ENCODE measurements around the gene NRF1. TPM values are rescaled to one million over a fixed set of nuclear protein-coding genes. Genes with fewer than 3 reads are reported as not detected.
"Not testable (repeated sequence)": the region's sequence is repeated elsewhere in the genome, so short reads cannot be mapped to it uniquely, and the experiment has no call there.

Gene NRF1
- total RNA-seq, 1 donor from 2014 or later: 19.0 TPM

DNA sequence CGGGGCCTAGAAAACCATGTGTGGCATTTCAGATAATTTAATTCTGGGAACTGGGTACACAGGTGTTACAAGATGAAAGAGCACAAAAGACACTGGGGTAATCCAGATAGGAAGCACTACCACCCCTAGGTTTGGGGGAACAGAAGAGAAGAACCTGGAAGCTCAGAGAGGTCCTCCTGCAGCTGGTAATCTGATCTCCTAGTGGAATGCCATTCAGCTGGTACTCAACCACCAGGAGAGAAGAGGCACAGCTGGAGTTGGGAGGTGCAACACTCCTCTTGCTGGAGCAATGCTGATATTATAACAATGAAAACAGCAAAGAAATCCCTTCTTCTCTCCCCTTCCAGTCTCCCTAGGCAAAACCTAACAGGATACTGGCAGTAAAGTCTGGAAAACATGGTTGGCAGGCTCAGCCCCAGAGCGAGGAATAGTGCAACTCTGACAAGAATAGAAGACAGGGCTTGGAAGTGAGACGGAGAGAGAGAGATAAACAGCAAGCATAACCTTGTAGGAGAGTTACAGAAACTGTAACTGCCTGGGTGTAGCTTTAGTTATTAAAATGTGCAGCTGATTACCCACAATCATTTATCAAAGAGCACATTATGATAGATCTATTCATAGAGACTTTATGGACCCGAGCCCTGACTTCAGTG, 35.0 kb downstream of the NRF1 start:
- no peak for DNase-seq (ENCODE audit: low spot score)

- DNase-seq (ENCODE audit: low spot score): no peak
Observed at GRCh38 chr7:129649128-129649690, 37.7 kb downstream of the NRF1 start.

DNA sequence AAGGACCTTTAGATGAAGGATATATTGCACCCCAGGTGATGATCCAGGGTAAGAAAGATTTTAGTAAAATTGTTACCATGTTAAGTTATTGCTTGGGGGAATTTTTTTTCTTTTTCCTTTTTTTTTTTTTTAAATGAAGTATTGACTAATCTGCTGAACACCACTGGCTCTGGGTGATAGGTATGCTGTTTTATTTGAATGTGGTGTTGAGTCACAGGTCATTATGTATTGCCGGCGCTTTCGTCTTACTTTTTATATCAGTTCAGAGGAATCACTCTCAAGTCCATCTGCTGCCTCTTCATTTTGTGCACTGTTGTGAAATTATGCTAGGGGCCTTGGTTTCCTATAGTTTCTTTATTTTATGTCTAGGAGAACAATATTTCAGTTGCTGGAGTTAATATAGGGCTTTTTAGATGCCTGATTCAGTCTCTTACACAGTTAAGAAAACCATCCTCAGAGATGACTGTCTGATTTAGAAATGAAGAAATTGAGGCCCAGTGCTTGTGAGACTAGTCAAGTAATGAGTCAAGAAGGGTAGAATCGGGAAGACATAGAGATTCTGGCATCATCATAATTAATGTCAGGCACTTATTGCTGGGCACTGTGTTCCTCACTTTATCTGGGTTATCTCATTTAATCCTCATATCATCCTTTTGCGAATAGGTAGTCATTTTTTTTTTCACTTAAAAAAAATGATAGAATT, 38.7 kb downstream of the NRF1 start:
- no peak for DNase-seq (ENCODE audit: low spot score)

GRCh38 chr7:129652914-129653313, 41.4 kb downstream of the NRF1 start:
- DNase-seq (ENCODE audit: low spot score): no peak

GRCh38 chr7:129655811-129656210, 44.3 kb downstream of the NRF1 start:
- DNase-seq (ENCODE audit: low spot score): no peak

GRCh38 chr7:129657363-129657762, 45.8 kb downstream of the NRF1 start:
- no peak for DNase-seq (ENCODE audit: low spot score)

- DNase-seq (ENCODE audit: low spot score): not testable (repeated sequence)
Observed at GRCh38 chr7:129659907-129660306, 48.4 kb downstream of the NRF1 start.

GRCh38 chr7:129661645-129662182, 50.2 kb downstream of the NRF1 start:
- no peak for DNase-seq (ENCODE audit: low spot score)

GRCh38 chr7:129663240-129663639, 51.7 kb downstream of the NRF1 start:
- not testable (repeated sequence) for DNase-seq (ENCODE audit: low spot score)

DNA sequence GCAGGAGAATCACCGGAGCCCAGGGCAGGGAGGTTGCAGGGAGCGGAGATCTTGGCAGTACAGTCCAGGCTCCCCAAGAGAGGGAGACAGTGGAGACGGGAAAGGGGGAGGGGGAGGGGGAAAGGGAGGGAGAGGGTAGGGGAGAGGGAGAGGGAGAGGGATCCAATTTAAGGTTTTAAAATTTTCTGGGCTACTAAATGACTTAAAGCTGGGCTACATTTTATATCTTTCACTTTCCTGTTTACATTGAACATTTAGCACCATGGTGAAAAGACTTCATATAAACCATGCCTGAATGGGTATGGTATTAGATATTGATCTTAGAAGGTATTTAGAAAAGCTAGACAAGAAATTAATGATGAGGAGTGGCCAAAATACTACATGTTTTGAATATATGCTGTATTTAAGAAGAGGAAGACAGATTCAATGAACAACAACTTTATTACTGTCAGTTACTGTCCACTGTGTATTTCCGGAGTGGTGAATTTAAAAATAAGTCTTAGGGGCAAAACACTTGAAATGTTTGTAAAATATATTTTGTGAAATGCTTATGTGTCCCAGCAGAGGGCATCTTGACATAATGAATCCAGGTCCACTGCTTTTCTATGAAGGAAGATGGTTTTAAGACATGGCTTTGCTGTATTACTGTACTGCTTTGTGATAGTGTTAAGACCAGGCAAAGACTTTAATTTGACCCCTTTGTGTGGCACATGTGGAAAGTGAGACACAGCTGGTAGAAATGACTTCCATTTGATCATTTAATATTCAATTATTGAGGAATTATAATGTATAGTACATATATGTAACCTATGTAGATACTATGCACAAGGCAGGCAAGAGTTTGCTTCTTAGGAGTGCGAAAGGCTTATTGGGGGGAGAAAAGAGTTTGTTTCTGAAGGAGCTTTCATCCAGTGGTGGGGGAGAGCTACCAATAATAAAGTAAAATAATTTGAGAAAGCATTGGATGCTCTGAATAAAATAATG, 52.8 kb downstream of the NRF1 start:
- peak; percentile 62 for DNase-seq (ENCODE audit: low spot score)

GRCh38 chr7:129665013-129665401, 53.5 kb downstream of the NRF1 start:
- peak; percentile 7 for DNase-seq (ENCODE audit: low spot score)

DNA sequence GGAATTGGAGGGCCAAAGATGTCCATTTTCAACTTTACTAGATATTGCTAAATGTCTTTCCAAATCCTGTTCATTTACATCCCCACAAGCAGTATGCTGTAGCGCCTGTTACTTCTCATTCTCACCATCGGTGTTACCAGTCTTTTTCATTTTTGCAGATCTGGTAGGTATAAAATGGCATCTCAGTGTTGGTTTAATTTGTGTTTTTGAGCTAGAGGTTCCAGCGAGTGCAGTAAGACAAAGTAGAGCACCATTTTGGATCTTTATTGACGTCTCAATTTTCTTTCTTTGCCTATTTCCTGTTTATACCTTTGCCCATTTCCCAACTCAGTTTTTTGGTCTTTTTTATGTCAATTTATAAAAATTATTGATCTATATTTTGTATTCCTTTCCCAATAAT, 55.6 kb downstream of the NRF1 start:
- DNase-seq (ENCODE audit: low spot score): no peak

DNA sequence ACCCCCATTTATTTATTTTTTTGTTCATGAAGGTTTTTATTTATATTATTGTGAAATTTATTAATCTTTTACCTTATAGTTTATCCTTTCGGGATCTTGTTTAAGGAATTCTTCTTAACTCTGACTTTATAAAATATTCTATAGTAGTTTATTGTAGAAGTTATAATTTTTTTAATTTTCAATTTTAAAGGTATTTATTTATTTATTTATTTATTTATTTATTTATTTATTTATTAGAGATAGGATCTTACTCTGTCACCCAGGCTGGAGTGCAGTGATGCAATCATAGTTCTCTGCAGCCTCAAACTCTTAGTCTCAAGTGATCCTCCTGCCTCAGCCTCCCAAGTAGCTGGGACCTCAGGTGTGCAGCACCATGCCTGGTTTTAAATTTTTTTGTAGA, 56.0 kb downstream of the NRF1 start:
- DNase-seq (ENCODE audit: low spot score): no peak

- DNase-seq (ENCODE audit: low spot score): no peak
Observed at GRCh38 chr7:129669901-129670300, 58.4 kb downstream of the NRF1 start.

GRCh38 chr7:129670656-129671055, 59.1 kb downstream of the NRF1 start:
- DNase-seq (ENCODE audit: low spot score): no peak

GRCh38 chr7:129671266-129671665, 59.7 kb downstream of the NRF1 start:
- DNase-seq (ENCODE audit: low spot score): no peak

GRCh38 chr7:129674475-129674874, 63.0 kb downstream of the NRF1 start:
- not testable (repeated sequence) for DNase-seq (ENCODE audit: low spot score)

DNA sequence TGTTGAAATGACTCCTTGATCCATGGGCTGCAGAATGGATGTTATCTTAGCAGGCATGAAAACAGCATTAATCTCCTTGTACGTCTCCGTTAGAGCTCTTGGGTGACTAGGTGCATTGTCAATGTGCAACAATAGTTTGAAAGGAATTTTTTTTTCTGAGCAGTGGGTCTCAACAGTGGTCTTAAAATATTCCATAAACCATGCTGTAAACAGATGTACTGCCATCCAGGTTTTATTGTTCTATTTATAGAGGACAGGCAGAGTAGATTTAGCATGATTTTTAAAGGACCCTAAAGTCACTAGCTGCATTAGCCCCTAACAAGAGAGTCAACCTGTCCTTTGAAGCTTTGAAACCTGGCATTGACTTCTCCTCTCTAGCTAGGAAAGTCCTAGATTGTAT, 64.0 kb downstream of the NRF1 start:
- DNase-seq (ENCODE audit: low spot score): no peak

DNA sequence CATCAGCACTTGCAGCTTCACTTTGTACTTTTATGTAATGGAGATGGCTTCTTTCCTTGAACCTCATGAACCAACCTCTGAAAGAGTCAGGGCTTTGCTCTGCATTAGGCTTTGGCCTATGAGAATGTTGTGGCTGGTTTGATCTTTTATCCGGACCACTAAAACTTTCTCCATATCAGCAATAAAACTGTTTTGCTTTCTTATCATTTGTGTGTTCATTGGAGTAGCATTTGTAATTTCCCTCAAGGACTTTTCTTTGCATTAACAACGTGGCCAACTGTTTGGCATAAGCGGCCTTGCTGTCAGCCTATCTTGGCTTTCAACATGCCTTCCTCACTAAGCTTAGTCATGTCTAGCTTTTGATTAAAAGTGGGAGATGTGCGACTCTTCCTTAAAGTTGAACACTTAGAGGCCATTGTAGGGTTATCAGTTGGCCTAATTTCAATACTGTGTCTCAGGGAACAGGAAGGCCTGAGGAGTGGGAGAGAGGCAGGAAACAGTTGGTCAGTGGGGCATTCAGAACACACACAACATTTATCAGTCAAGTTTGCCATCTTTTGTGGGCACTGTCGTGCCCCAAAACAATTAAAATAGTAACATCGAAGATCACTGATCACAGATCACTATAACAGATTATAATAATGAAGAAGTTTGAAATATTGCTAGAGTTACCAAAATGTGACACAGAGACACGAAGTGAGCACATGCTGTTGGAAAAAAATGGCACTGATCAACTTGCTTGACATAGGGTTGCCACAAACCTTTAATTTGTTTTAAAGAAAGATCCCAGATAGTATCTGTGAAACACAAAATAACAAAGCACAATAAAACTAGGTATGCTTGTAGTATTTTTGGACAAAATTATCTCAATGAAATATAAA, 64.7 kb downstream of the NRF1 start:
- DNase-seq (ENCODE audit: low spot score): no peak

DNA sequence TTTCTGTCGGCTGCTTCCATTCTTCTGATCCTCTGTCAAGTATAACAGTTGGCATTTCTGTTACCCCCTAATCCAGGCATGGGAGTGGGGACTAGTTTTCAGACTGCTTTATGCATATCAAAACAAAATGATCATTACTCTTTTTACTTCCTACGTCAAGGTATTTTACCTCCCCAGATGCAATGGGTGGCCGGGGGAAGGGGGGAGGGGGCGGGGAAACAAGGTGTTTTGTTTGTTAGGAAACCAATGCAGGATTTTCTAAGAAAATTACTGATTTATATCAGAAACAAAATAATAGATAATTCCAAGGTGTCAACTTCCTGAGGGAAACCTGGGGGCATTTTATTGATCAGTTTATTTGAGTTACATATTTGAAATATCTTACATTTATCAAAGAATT, 66.3 kb downstream of the NRF1 start:
- DNase-seq (ENCODE audit: low spot score): no peak

DNA sequence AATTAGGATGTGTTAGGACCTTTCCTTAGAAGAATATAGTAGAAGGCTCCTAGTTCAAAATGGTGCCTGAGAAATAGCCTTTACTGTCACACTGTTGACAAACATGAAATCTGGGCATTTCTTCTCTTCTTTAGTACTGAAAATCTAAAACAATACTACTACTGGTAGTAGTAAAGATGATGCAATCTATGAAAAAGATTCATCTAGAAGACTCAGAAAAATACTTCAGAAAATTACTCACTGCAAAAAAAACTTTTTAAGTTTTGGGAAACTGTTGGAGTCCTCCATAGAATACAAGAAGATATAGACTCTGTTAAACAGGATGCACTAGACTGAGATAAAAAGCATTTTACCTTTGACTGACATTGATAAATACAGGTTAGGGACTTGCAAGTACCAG, 67.1 kb downstream of the NRF1 start:
- no peak for DNase-seq (ENCODE audit: low spot score)
